Naive thymus-derived CD4-positive, alpha-beta T cell (primary cell): ENCODE data around the gene STAT6. TPM values are rescaled to one million over a fixed set of nuclear protein-coding genes. Genes with fewer than 3 reads are reported as not detected.
"Not testable (repeated sequence)": the region's sequence is repeated elsewhere in the genome, so short reads cannot be mapped to it uniquely, and the experiment has no call there.

Experiments
- ATAC-seq: fragments of 150-1000 bp; cut with Tn5 transposase; 2 replicates; pipeline ENCODE4 v1.10.0; 2021; ENCODE audit warnings: mild to moderate bottlenecking, moderate library complexity
- CTCF ChIA-PET: fragments of 350-600 bp; sonication (Branson Sonifier 250); formaldehyde crosslinking; loops from one replicate; lab custom pipeline; 2021; ENCODE audit warnings: antibody characterized with exemption; lab: Charles Lee
- POLR2A ChIA-PET: fragments of 350-600 bp; sonication (Branson Sonifier 250); formaldehyde crosslinking; loops from one replicate; lab custom pipeline; 2021; ENCODE audit warnings: antibody characterized with exemption, inconsistent platforms; lab: Charles Lee
- DNase-seq, 9 donors: peaks; one replicate each; pipeline versions ENCODE4 v3.0.0 to v3.0.0-alpha.2; 2020 to 2022; ENCODE audit warnings: mixed read lengths in 1 of 9
- H3K27ac ChIP-seq: one replicate; pipeline ENCODE4 v1.7.0; 2013; ENCODE audit warnings: mild to moderate bottlenecking, low read depth, low read length, moderate library complexity
- H3K27me3 ChIP-seq, 2 donors: one replicate each; pipeline ENCODE4 v1.7.0; 2013; ENCODE audit warnings: low read length in 2 of 2, mild to moderate bottlenecking in 2 of 2, moderate library complexity in 2 of 2; ENCODE audit not compliant: control insufficient read depth in 2 of 2, insufficient read depth in 2 of 2
- H3K36me3 ChIP-seq, 3 experiments: 1 replicate in 2 of 3; 2 replicates in 1 of 3; pipeline ENCODE4 v1.7.0; 2013; ENCODE audit warnings: low read length in 3 of 3, mild to moderate bottlenecking in 3 of 3, moderate library complexity in 1 of 3; ENCODE audit not compliant: insufficient read depth in 3 of 3, control insufficient read depth in 2 of 3
- H3K4me1 ChIP-seq, 2 donors: one replicate each; pipeline ENCODE4 v1.7.0; 2013; ENCODE audit warnings: low read length in 2 of 2, mild to moderate bottlenecking in 2 of 2, moderate library complexity in 1 of 2; ENCODE audit not compliant: control insufficient read depth in 2 of 2, insufficient read depth in 2 of 2
- H3K4me3 ChIP-seq: 2 replicates; pipeline ENCODE4 v1.7.0; 2013; ENCODE audit warnings: mild to moderate bottlenecking, low read length
- H3K9me3 ChIP-seq, 3 experiments: 1 replicate in 2 of 3; 2 replicates in 1 of 3; pipeline ENCODE4 v1.7.0; 2013; ENCODE audit warnings: low read length in 3 of 3; ENCODE audit not compliant: control insufficient read depth in 2 of 3
- H3K27ac Mint-ChIP-seq, 9 donors: one replicate each; pipeline ENCODE4 v1.8.0; 2020 to 2022; ENCODE audit warnings: mixed read lengths in 9 of 9, mild to moderate bottlenecking in 8 of 9, moderate library complexity in 5 of 9, inconsistent platforms in 2 of 9
- H3K27me3 Mint-ChIP-seq, 5 donors: one replicate each; pipeline ENCODE4 v1.8.0; 2021 to 2022; ENCODE audit warnings: mixed read lengths in 5 of 5, mild to moderate bottlenecking in 1 of 5
- H3K36me3 Mint-ChIP-seq, 5 donors: one replicate each; pipeline ENCODE4 v1.8.0; 2020 to 2022; ENCODE audit warnings: mixed read lengths in 5 of 5, mild to moderate bottlenecking in 3 of 5, inconsistent platforms in 1 of 5
- H3K4me1 Mint-ChIP-seq, 7 donors: one replicate each; pipeline ENCODE4 v1.8.0; 2020 to 2022; ENCODE audit warnings: mixed read lengths in 7 of 7, mild to moderate bottlenecking in 3 of 7, inconsistent platforms in 1 of 7
- H3K4me3 Mint-ChIP-seq, 10 donors: one replicate each; pipeline ENCODE4 v1.8.0; 2020 to 2022; ENCODE audit warnings: mild to moderate bottlenecking in 10 of 10, mixed read lengths in 10 of 10, moderate library complexity in 6 of 10, inconsistent platforms in 2 of 10
- H3K9me3 Mint-ChIP-seq, 11 donors: one replicate each; pipeline ENCODE4 v1.8.0; 2020 to 2022; ENCODE audit warnings: mixed read lengths in 11 of 11, mild to moderate bottlenecking in 4 of 11, inconsistent platforms in 1 of 11, moderate library complexity in 1 of 11
- intact Hi-C, 2 donors: fragments of 100-400 bp; cut with micrococcal nuclease; formaldehyde crosslinking; loops; one replicate each; pipeline ENCODE4 v1.15.1; 2023
- polyA plus RNA-seq, 2 donors: library from polyadenylated mRNA; unstranded; fragments of 300-500 nt; fragmentation: Illumina TruSeq; gene quantifications; one replicate each; pipeline ENCODE4 v1.2.3, GENCODE V29; 2021
- total RNA-seq, 6 experiments: library from RNA in 5 of 6; stranded (reverse) in 5 of 6; gene quantifications; 1 replicate in 5 of 6; 2 replicates in 1 of 6; pipeline ENCODE4 v1.2.3 and lab custom pipeline; 2021 to 2026

Gene STAT6
- total and polyA plus RNA-seq, 7 experiments from 2014 or later: 99.3 to 403 (median 231) TPM

DNA sequence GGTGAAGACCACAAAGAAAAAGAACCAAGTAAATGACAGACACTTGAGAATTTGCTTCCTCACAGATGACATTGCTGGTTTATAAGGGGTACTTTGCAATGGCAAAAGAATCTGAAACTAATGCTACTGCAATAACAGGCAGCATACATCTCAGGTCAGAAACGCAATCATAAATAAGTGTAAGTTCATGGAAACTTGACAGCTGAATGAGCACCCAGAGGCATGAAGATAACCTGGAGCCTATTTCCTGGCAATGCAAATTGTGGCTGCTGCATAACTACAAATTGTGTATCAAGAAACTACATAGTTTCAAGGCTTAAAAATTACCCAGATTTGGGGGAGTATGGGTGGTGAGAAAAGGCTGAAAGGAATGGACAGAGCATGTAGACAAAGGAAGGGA lies 52.7 kb downstream of the STAT6 start:
- intact Hi-C loops: no loop called here
- ATAC-seq: no peak
- H3K9me3 Mint-ChIP-seq: peaks cover 0 to 4% (median 0%) of the 10 kb centered on the region in 11 donors
- CTCF ChIA-PET: interaction anchor here (1.0 to 11.2 kb wide), 4 partner anchors 29 to 169 kb away, joined by 3 to 241 read pairs (median 26); partner anchors contain the start of genes STAT6 and ZBTB39
- Histone ChIP-seq H3K27ac (no peak overlapping the region), H3K4me3 (no peak overlapping the region), H3K4me1 (peaks cover 5 to 7% of the 10 kb centered on the region in 2 donors), H3K9me3 (no peaks in the 10 kb centered on the region), H3K36me3 (peaks cover 0 to 37% (median 0%) of the 10 kb centered on the region in 3 experiments), H3K27me3 (no peaks in the 10 kb centered on the region)
- H3K4me3 Mint-ChIP-seq: no peak overlapping the region
- no peaks in the 10 kb centered on the region for H3K27me3 Mint-ChIP-seq
- no peak for DNase-seq
- peaks cover 0 to 17% (median 14%) of the 10 kb centered on the region in 7 donors for H3K4me1 Mint-ChIP-seq
- POLR2A ChIA-PET: interaction anchor here (1.3 kb wide), 1 partner anchor 12 kb away, joined by 3 read pairs; no protein-coding TSS in a partner anchor
- H3K27ac Mint-ChIP-seq: peak overlapping the region in 4 of 9 donors; percentile 13 to 59 (median 36)
- peaks cover 0 to 38% (median 14%) of the 10 kb centered on the region in 5 donors for H3K36me3 Mint-ChIP-seq

- H3K27ac ChIP-seq: no peak overlapping the region
Measured at GRCh38 chr12:57057067-57057751, 54.0 kb downstream of the STAT6 start.

DNA sequence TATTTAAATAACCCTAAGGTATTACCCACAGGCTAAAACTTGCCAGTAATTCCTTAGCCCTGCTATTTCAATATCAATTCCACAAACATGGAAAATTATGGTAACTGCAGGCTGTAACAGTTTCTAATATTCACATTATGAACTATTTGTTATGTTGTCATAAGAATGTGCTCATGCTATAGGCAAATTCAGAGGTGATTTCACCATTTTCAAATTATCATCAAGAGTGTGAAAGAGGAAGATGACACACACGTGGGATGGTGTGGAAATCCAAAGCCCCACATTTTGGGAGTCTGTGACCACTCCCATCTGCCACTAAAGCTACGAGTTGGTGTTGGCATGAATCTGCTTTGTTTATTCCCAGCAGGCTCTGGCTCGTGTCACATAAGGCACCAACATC lies 55.3 kb downstream of the STAT6 start:
- H3K4me1 Mint-ChIP-seq: peaks cover 0 to 9% (median 4%) of the 10 kb centered on the region in 7 donors
- DNase-seq (no peak), ATAC-seq (peak; percentile 26)
- ChIA-PET POLR2A (interaction anchor here (0.5 to 2.2 kb wide), 4 partner anchors 8 to 22 kb away, joined by 3 to 5 read pairs (median 4); no protein-coding TSS in a partner anchor), CTCF (interaction anchor here (0.6 to 11.2 kb wide), 2 partner anchors 48 to 471 kb away, joined by 3 to 241 read pairs; partner anchors contain the start of gene ZBTB39)
- Histone ChIP-seq H3K4me3 (no peak overlapping the region), H3K4me1 (no peaks in the 10 kb centered on the region), H3K27me3 (no peaks in the 10 kb centered on the region), H3K9me3 (no peaks in the 10 kb centered on the region), H3K27ac (no peak overlapping the region), H3K36me3 (peaks cover 0 to 37% (median 0%) of the 10 kb centered on the region in 3 experiments)
- H3K27me3 Mint-ChIP-seq: no peaks in the 10 kb centered on the region
- H3K27ac Mint-ChIP-seq: no peak overlapping the region
- no peak overlapping the region for H3K4me3 Mint-ChIP-seq
- H3K36me3 Mint-ChIP-seq: peaks cover 0 to 41% (median 14%) of the 10 kb centered on the region in 5 donors
- intact Hi-C loops: no loop called here
- peaks cover 0 to 4% (median 0%) of the 10 kb centered on the region in 11 donors for H3K9me3 Mint-ChIP-seq

More at GRCh38 chr12:57057067-57057751, 54.0 kb downstream of the STAT6 start:
- Mint-ChIP-seq H3K9me3 (peaks cover 0 to 4% (median 0%) of the 10 kb centered on the region in 11 donors), H3K27ac (peak overlapping the region in 4 of 9 donors; percentile 11 to 85 (median 58)), H3K27me3 (no peaks in the 10 kb centered on the region), H3K36me3 (peaks cover 0 to 41% (median 14%) of the 10 kb centered on the region in 5 donors), H3K4me3 (no peak overlapping the region), H3K4me1 (peaks cover 0 to 11% (median 5%) of the 10 kb centered on the region in 7 donors)
- ATAC-seq (no peak), DNase-seq (no peak)
- POLR2A ChIA-PET: interaction anchor here (0.6 to 2.2 kb wide), 4 partner anchors 9 to 47 kb away, joined by 3 to 5 read pairs (median 4); no protein-coding TSS in a partner anchor
- no peaks in the 10 kb centered on the region for H3K4me1 ChIP-seq
- H3K36me3 ChIP-seq: peaks cover 0 to 37% (median 0%) of the 10 kb centered on the region in 3 experiments
- CTCF ChIA-PET: interaction anchor here (0.7 to 11.2 kb wide), 5 partner anchors 16 to 55 kb away, joined by 3 to 241 read pairs (median 5); partner anchors contain the start of genes STAT6 and ZBTB39
- no peaks in the 10 kb centered on the region for H3K9me3 ChIP-seq
- no peak overlapping the region for H3K4me3 ChIP-seq
- intact Hi-C loops: no loop called here
- no peaks in the 10 kb centered on the region for H3K27me3 ChIP-seq

- H3K4me3 ChIP-seq, H3K27ac ChIP-seq, H3K4me1 ChIP-seq, H3K27ac Mint-ChIP-seq, CTCF ChIA-PET, H3K4me3 Mint-ChIP-seq, intact Hi-C loops, ATAC-seq, DNase-seq, H3K27me3 ChIP-seq, H3K9me3 Mint-ChIP-seq, H3K9me3 ChIP-seq, H3K27me3 Mint-ChIP-seq: not testable (repeated sequence)
- H3K4me1 Mint-ChIP-seq: peaks cover 0 to 10% (median under 1%) of the 10 kb centered on the region in 7 donors
- H3K36me3 Mint-ChIP-seq: peaks cover 0 to 37% (median 14%) of the 10 kb centered on the region in 5 donors
- POLR2A ChIA-PET: interaction anchor here (0.7 to 0.8 kb wide), 2 partner anchors 15 to 18 kb away, joined by 3 read pairs; no protein-coding TSS in a partner anchor
- peaks cover 0 to 20% (median 0%) of the 10 kb centered on the region in 3 experiments for H3K36me3 ChIP-seq
Measured at GRCh38 chr12:57053901-57054300, 57.3 kb downstream of the STAT6 start.

GRCh38 chr12:57053146-57053545 lies 58.0 kb downstream of the STAT6 start:
- H3K9me3 ChIP-seq, H3K4me3 ChIP-seq, DNase-seq, H3K27me3 ChIP-seq, H3K27me3 Mint-ChIP-seq, H3K4me3 Mint-ChIP-seq, H3K4me1 ChIP-seq, H3K9me3 Mint-ChIP-seq, H3K27ac Mint-ChIP-seq, intact Hi-C loops, H3K27ac ChIP-seq, ATAC-seq: not testable (repeated sequence)
- ChIA-PET POLR2A (interaction anchor here (1.2 kb wide), 1 partner anchor 10 kb away, joined by 4 read pairs; no protein-coding TSS in a partner anchor), CTCF (interaction anchor here (1.0 to 1.2 kb wide), 2 partner anchors 8 to 45 kb away, joined by 3 read pairs; no protein-coding TSS in a partner anchor)
- H3K36me3 ChIP-seq: peaks cover 0 to 12% (median 0%) of the 10 kb centered on the region in 3 experiments
- Mint-ChIP-seq H3K4me1 (peaks cover 0 to 16% (median 5%) of the 10 kb centered on the region in 7 donors), H3K36me3 (peaks cover 0 to 31% (median 8%) of the 10 kb centered on the region in 5 donors)

- ATAC-seq: no peak
- H3K9me3 Mint-ChIP-seq: peaks cover 0 to 4% (median 0%) of the 10 kb centered on the region in 11 donors
- no peak overlapping the region for H3K4me3 ChIP-seq
- H3K4me1 Mint-ChIP-seq: peaks cover 19 to 36% (median 26%) of the 10 kb centered on the region in 7 donors
- ChIA-PET CTCF (interaction anchor here (0.8 to 1.7 kb wide), 4 partner anchors 10 to 61 kb away, joined by 3 to 6 read pairs (median 3); no protein-coding TSS in a partner anchor), POLR2A (interaction anchor here (0.6 kb wide), 1 partner anchor 61 kb away, joined by 4 read pairs; no protein-coding TSS in a partner anchor)
- DNase-seq: no peak
- H3K36me3 ChIP-seq: no peaks in the 10 kb centered on the region
- H3K36me3 Mint-ChIP-seq: peaks cover 0 to 21% (median 0%) of the 10 kb centered on the region in 5 donors
- H3K27me3 Mint-ChIP-seq: peaks cover 0 to 3% (median 0%) of the 10 kb centered on the region in 5 donors
- no peaks in the 10 kb centered on the region for H3K27me3 ChIP-seq
- peak overlapping the region in 1 of 9 donors; percentile 49 for H3K27ac Mint-ChIP-seq
- H3K4me1 ChIP-seq: peaks cover 19 to 20% of the 10 kb centered on the region in 2 donors
- H3K27ac ChIP-seq: no peak overlapping the region
- no peak overlapping the region for H3K4me3 Mint-ChIP-seq
- intact Hi-C loops: no loop called here
- H3K9me3 ChIP-seq: no peaks in the 10 kb centered on the region
Measured at GRCh38 chr12:57051011-57051410, 60.2 kb downstream of the STAT6 start.
